Measurements from ENCODE around the gene IFI27L2.

IFI27L2 gene

GRCh38 chr14:94122438-94122837 is 7.0 kb downstream of the IFI27L2 start:
- DNase-seq, result no peak
- Mint-ChIP-seq H3K27me3 (peaks cover 8% of the 10 kb centered on the region), H3K4me1 (ENCODE audit: low read depth) (no peaks in the 10 kb centered on the region), H3K27ac (no peak overlapping the region), H3K9me3 (peaks cover 10% of the 10 kb centered on the region), H3K36me3 (ENCODE audit: low read depth) (no peaks in the 10 kb centered on the region), H3K4me3 (no peak overlapping the region)

- peaks cover 10% of the 10 kb centered on the region for H3K9me3 Mint-ChIP-seq
- no peak overlapping the region for H3K27ac Mint-ChIP-seq
- DNase-seq, result no peak
- H3K4me3 Mint-ChIP-seq, result no peak overlapping the region
- H3K36me3 Mint-ChIP-seq (ENCODE audit: low read depth), result no peaks in the 10 kb centered on the region
- no peaks in the 10 kb centered on the region for H3K4me1 Mint-ChIP-seq (ENCODE audit: low read depth)
- peaks cover 16% of the 10 kb centered on the region for H3K27me3 Mint-ChIP-seq
These were observed 7.9 kb downstream of the IFI27L2 start for GRCh38 chr14:94121485-94121884.

- no peaks in the 10 kb centered on the region for H3K4me1 Mint-ChIP-seq (ENCODE audit: low read depth)
- DNase-seq, result no peak
- H3K36me3 Mint-ChIP-seq (ENCODE audit: low read depth), result no peaks in the 10 kb centered on the region
- no peak overlapping the region for H3K4me3 Mint-ChIP-seq
- peaks cover 20% of the 10 kb centered on the region for H3K27me3 Mint-ChIP-seq
- no peak overlapping the region for H3K27ac Mint-ChIP-seq
- peaks cover 10% of the 10 kb centered on the region for H3K9me3 Mint-ChIP-seq
These were observed 8.6 kb downstream of the IFI27L2 start for GRCh38 chr14:94120667-94121340.

- Mint-ChIP-seq H3K9me3 (peaks cover 10% of the 10 kb centered on the region), H3K4me3 (no peak overlapping the region), H3K4me1 (ENCODE audit: low read depth) (no peaks in the 10 kb centered on the region), H3K27ac (no peak overlapping the region), H3K27me3 (peaks cover 26% of the 10 kb centered on the region), H3K36me3 (ENCODE audit: low read depth) (no peaks in the 10 kb centered on the region)
- DNase-seq, result no peak
These were observed 10.3 kb downstream of the IFI27L2 start for GRCh38 chr14:94119071-94119470.

- Mint-ChIP-seq H3K27me3 (peaks cover 26% of the 10 kb centered on the region), H3K4me1 (ENCODE audit: low read depth) (no peaks in the 10 kb centered on the region)
These were observed 11.5 kb downstream of the IFI27L2 start for GRCh38 chr14:94117856-94118255.

GRCh38 chr14:94116701-94117100 is 12.7 kb downstream of the IFI27L2 start:
- Mint-ChIP-seq H3K36me3 (ENCODE audit: low read depth) (no peaks in the 10 kb centered on the region), H3K4me1 (ENCODE audit: low read depth) (no peaks in the 10 kb centered on the region), H3K4me3 (no peak overlapping the region), H3K27ac (no peak overlapping the region), H3K27me3 (peaks cover 26% of the 10 kb centered on the region), H3K9me3 (peaks cover 10% of the 10 kb centered on the region)
- DNase-seq, result no peak

More at GRCh38 chr14:94117856-94118255, 11.5 kb downstream of the IFI27L2 start:
- DNase-seq, result no peak
- Mint-ChIP-seq H3K9me3 (peaks cover 10% of the 10 kb centered on the region), H3K4me3 (no peak overlapping the region), H3K27ac (no peak overlapping the region), H3K36me3 (ENCODE audit: low read depth) (no peaks in the 10 kb centered on the region)

GRCh38 chr14:94115631-94116030 is 13.8 kb downstream of the IFI27L2 start:
- no peaks in the 10 kb centered on the region for H3K36me3 Mint-ChIP-seq (ENCODE audit: low read depth)
- no peaks in the 10 kb centered on the region for H3K4me1 Mint-ChIP-seq (ENCODE audit: low read depth)
- peaks cover 5% of the 10 kb centered on the region for H3K9me3 Mint-ChIP-seq
- no peak for DNase-seq
- no peak overlapping the region for H3K27ac Mint-ChIP-seq
- peaks cover 21% of the 10 kb centered on the region for H3K27me3 Mint-ChIP-seq
- H3K4me3 Mint-ChIP-seq, result no peak overlapping the region

- Mint-ChIP-seq H3K27me3 (peaks cover 18% of the 10 kb centered on the region), H3K4me1 (ENCODE audit: low read depth) (no peaks in the 10 kb centered on the region), H3K36me3 (ENCODE audit: low read depth) (no peaks in the 10 kb centered on the region), H3K9me3 (peaks cover under 1% of the 10 kb centered on the region), H3K27ac (no peak overlapping the region), H3K4me3 (no peak overlapping the region)
- no peak for DNase-seq
These were observed 14.3 kb downstream of the IFI27L2 start for GRCh38 chr14:94115058-94115591.

- Mint-ChIP-seq H3K9me3 (no peaks in the 10 kb centered on the region), H3K4me1 (ENCODE audit: low read depth) (no peaks in the 10 kb centered on the region), H3K27ac (no peak overlapping the region), H3K36me3 (ENCODE audit: low read depth) (no peaks in the 10 kb centered on the region), H3K27me3 (peaks cover 18% of the 10 kb centered on the region), H3K4me3 (no peak overlapping the region)
- no peak for DNase-seq
These were observed 14.8 kb downstream of the IFI27L2 start for GRCh38 chr14:94114589-94115057.

- no peak for DNase-seq
- H3K27ac Mint-ChIP-seq, result no peak overlapping the region
- H3K27me3 Mint-ChIP-seq, result peaks cover 18% of the 10 kb centered on the region
- no peak overlapping the region for H3K4me3 Mint-ChIP-seq
- no peaks in the 10 kb centered on the region for H3K9me3 Mint-ChIP-seq
- H3K36me3 Mint-ChIP-seq (ENCODE audit: low read depth), result no peaks in the 10 kb centered on the region
- no peaks in the 10 kb centered on the region for H3K4me1 Mint-ChIP-seq (ENCODE audit: low read depth)
These were observed 15.4 kb downstream of the IFI27L2 start for GRCh38 chr14:94113908-94114588.

- Mint-ChIP-seq H3K27me3 (peaks cover 18% of the 10 kb centered on the region), H3K27ac (no peak overlapping the region), H3K36me3 (ENCODE audit: low read depth) (no peaks in the 10 kb centered on the region), H3K4me1 (ENCODE audit: low read depth) (no peaks in the 10 kb centered on the region), H3K4me3 (no peak overlapping the region), H3K9me3 (no peaks in the 10 kb centered on the region)
- DNase-seq, result no peak
These were observed 15.9 kb downstream of the IFI27L2 start for GRCh38 chr14:94113490-94113889.

- Mint-ChIP-seq H3K4me1 (ENCODE audit: low read depth) (no peaks in the 10 kb centered on the region), H3K4me3 (no peak overlapping the region), H3K36me3 (ENCODE audit: low read depth) (no peaks in the 10 kb centered on the region), H3K9me3 (no peaks in the 10 kb centered on the region), H3K27ac (no peak overlapping the region), H3K27me3 (peaks cover 18% of the 10 kb centered on the region)
- no peak for DNase-seq
These were observed 16.3 kb downstream of the IFI27L2 start for GRCh38 chr14:94113073-94113472.

GRCh38 chr14:94112513-94113063 is 16.8 kb downstream of the IFI27L2 start:
- Mint-ChIP-seq H3K27ac (no peak overlapping the region), H3K27me3 (peaks cover 18% of the 10 kb centered on the region), H3K4me3 (no peak overlapping the region)

GRCh38 chr14:94111276-94112095 is 17.9 kb downstream of the IFI27L2 start:
- H3K9me3 Mint-ChIP-seq, result no peaks in the 10 kb centered on the region
- no peak overlapping the region for H3K27ac Mint-ChIP-seq
- no peak overlapping the region for H3K4me3 Mint-ChIP-seq
- H3K27me3 Mint-ChIP-seq, result peaks cover 10% of the 10 kb centered on the region
- no peaks in the 10 kb centered on the region for H3K36me3 Mint-ChIP-seq (ENCODE audit: low read depth)
- no peak for DNase-seq
- no peaks in the 10 kb centered on the region for H3K4me1 Mint-ChIP-seq (ENCODE audit: low read depth)

More at GRCh38 chr14:94112513-94113063, 16.8 kb downstream of the IFI27L2 start:
- no peak for DNase-seq
- Mint-ChIP-seq H3K36me3 (ENCODE audit: low read depth) (no peaks in the 10 kb centered on the region), H3K9me3 (no peaks in the 10 kb centered on the region), H3K4me1 (ENCODE audit: low read depth) (no peaks in the 10 kb centered on the region)

Data from activated T-cell treated with anti-CD3 and anti-CD28 coated beads, Interleukin-2, amount 50 U/mL, for 24 hours (primary cell).